Thyroid gland (tissue), 4 donors: ENCODE results near the gene NID2. TPM values are rescaled to one million over a fixed set of nuclear protein-coding genes. Genes with fewer than 3 reads are reported as not detected.

Experiments
- DNase-seq, 2 donors: peaks; one replicate each; pipeline ENCODE4 v3.0.0-alpha.2; 2019
- H3K27ac ChIP-seq, 3 donors: fragments of 200-600 bp; sonication (generic); 1 replicate in 2 of 3; 2 replicates in 1 of 3; pipeline ENCODE4 v1.5.1; 2016 to 2019; ENCODE audit warnings: mild to moderate bottlenecking in 1 of 3, moderate library complexity in 1 of 3
- H3K27me3 ChIP-seq: fragments of 200-600 bp; sonication (generic); one replicate; pipeline ENCODE4 v1.5.1; 2019
- H3K36me3 ChIP-seq, 2 donors: fragments of 200-600 bp; sonication (generic); one replicate each; pipeline ENCODE4 v1.5.1; 2016 to 2019
- H3K4me1 ChIP-seq, 2 donors: fragments of 200-600 bp; sonication (generic); one replicate each; pipeline ENCODE4 v1.5.1; 2017 to 2019
- H3K4me3 ChIP-seq, 3 donors: fragments of 200-600 bp; sonication (generic); replicated peaks in 1 of 3; 1 replicate in 2 of 3; 2 replicates in 1 of 3; pipeline ENCODE4 v1.5.1; 2016; ENCODE audit warnings: mild to moderate bottlenecking in 1 of 3
- H3K9me3 ChIP-seq: fragments of 200-600 bp; sonication (generic); one replicate; pipeline ENCODE4 v1.5.1; 2017
- CTCF ChIP-seq, 6 experiments: fragments of 200-600 bp in 3 of 6; fragments of 450-650 bp in 3 of 6; sonication (generic) in 3 of 6; IDR thresholded peaks; one replicate each; pipeline ENCODE4 v1.5.1; 2016 to 2019; ENCODE audit warnings: antibody characterized with exemption in 6 of 6, mild to moderate bottlenecking in 2 of 6, inconsistent platforms in 1 of 6, moderate library complexity in 1 of 6
- POLR2A ChIP-seq, 2 donors: fragments of 450-650 bp; IDR thresholded peaks; one replicate each; pipeline ENCODE4 v1.6.1; 2017; ENCODE audit warnings: antibody characterized with exemption in 2 of 2, mild to moderate bottlenecking in 2 of 2, moderate library complexity in 1 of 2
- WGBS, 2 donors: methylation state at CpG; one replicate each; pipeline ENCODE4 v1.1.5; 2017; 5-methylcytosine and 5-hydroxymethylcytosine counted together
- intact Hi-C: fragments of 100-400 bp; cut with DNase I; formaldehyde crosslinking; loops from one replicate; pipeline ENCODE4 v1.15.1; 2023
- total RNA-seq, 4 donors: library from RNA; depleted of rRNA; stranded (reverse); fragments of >200 nt; gene quantifications; one replicate each; pipeline ENCODE4 v1.2.3, GENCODE V29; 2016

Gene NID2
- total RNA-seq, 4 donors from 2014 or later: 115 to 207 (median 130) TPM

GRCh38 chr14:52000019-52000582 is 68.8 kb downstream of the NID2 start:
- intact Hi-C loops: no loop called here
- no peak for DNase-seq
- WGBS, 2 donors: 81% methylated on average over 3 of the region's 3 CpGs
- H3K36me3 ChIP-seq: peaks cover 27 to 49% of the 10 kb centered on the region in 2 donors
- H3K4me1 ChIP-seq: peaks cover 7 to 9% of the 10 kb centered on the region in 2 donors
- H3K27me3 ChIP-seq: no peaks in the 10 kb centered on the region
- H3K27ac ChIP-seq: peak overlapping the region in 1 of 3 donors; percentile 9
- no peaks in the 10 kb centered on the region for H3K9me3 ChIP-seq
- TF ChIP-seq CTCF (IDR thresholded peaks at IDR 0.05): no peak
- TF ChIP-seq POLR2A (IDR thresholded peaks at IDR 0.05): no peak
- no peak overlapping the region for H3K4me3 ChIP-seq

GRCh38 chr14:51999084-51999483 is 69.8 kb downstream of the NID2 start:
- TF ChIP-seq CTCF (IDR thresholded peaks at IDR 0.05) (no peak), POLR2A (IDR thresholded peaks at IDR 0.05) (no peak)
- H3K27me3 ChIP-seq: no peaks in the 10 kb centered on the region
- peak overlapping the region in 1 of 3 donors; percentile 6 for H3K27ac ChIP-seq
- intact Hi-C loops: loop anchor here (5.0 to 10.0 kb wide), 2 partner anchors 46 to 133 kb away; no protein-coding TSS in a partner anchor
- H3K9me3 ChIP-seq: no peaks in the 10 kb centered on the region
- peaks cover 7 to 9% of the 10 kb centered on the region in 2 donors for H3K4me1 ChIP-seq
- DNase-seq: no peak
- 68 to 84% methylated on average over 2 of the region's 2 CpGs for WGBS, 2 donors
- H3K4me3 ChIP-seq: no peak overlapping the region
- peaks cover 22 to 50% of the 10 kb centered on the region in 2 donors for H3K36me3 ChIP-seq

GRCh38 chr14:51998348-51998747 is 70.5 kb downstream of the NID2 start:
- peaks cover 22 to 45% of the 10 kb centered on the region in 2 donors for H3K36me3 ChIP-seq
- no peaks in the 10 kb centered on the region for H3K9me3 ChIP-seq
- H3K27me3 ChIP-seq: no peaks in the 10 kb centered on the region
- DNase-seq: no peak
- TF ChIP-seq CTCF (IDR thresholded peaks at IDR 0.05) (no peak), POLR2A (IDR thresholded peaks at IDR 0.05) (no peak)
- no peak overlapping the region for H3K4me3 ChIP-seq
- peaks cover 2 to 4% of the 10 kb centered on the region in 2 donors for H3K4me1 ChIP-seq
- intact Hi-C loops: loop anchor here (5.0 to 10.0 kb wide), 2 partner anchors 46 to 134 kb away; no protein-coding TSS in a partner anchor
- peak overlapping the region in 1 of 3 donors; percentile 6 for H3K27ac ChIP-seq

- Histone ChIP-seq H3K27me3 (no peaks in the 10 kb centered on the region), H3K4me3 (no peak overlapping the region), H3K4me1 (no peaks in the 10 kb centered on the region), H3K9me3 (no peaks in the 10 kb centered on the region), H3K36me3 (peaks cover 9 to 38% of the 10 kb centered on the region in 2 donors), H3K27ac (peak overlapping the region in 1 of 3 donors; percentile 14)
- WGBS, 2 donors: 39 to 50% methylated on average over 4 of the region's 4 CpGs
- no peak for DNase-seq
- intact Hi-C loops: loop anchor here (5.0 to 10.0 kb wide), 2 partner anchors 49 to 136 kb away; no protein-coding TSS in a partner anchor
- peak; percentile 39 to 88 (median 78) for TF ChIP-seq CTCF (IDR thresholded peaks at IDR 0.05)
- TF ChIP-seq POLR2A (IDR thresholded peaks at IDR 0.05): no peak
These were observed 72.6 kb downstream of the NID2 start for GRCh38 chr14:51996148-51996746.
